Measurements from ENCODE around the gene NACC2. TPM values are rescaled to one million over a fixed set of nuclear protein-coding genes. Genes with fewer than 3 reads are reported as not detected.

NACC2 gene
- total and polyA plus RNA-seq, 2 experiments from 2014 or later, result 11.0 to 13.0 TPM

DNA sequence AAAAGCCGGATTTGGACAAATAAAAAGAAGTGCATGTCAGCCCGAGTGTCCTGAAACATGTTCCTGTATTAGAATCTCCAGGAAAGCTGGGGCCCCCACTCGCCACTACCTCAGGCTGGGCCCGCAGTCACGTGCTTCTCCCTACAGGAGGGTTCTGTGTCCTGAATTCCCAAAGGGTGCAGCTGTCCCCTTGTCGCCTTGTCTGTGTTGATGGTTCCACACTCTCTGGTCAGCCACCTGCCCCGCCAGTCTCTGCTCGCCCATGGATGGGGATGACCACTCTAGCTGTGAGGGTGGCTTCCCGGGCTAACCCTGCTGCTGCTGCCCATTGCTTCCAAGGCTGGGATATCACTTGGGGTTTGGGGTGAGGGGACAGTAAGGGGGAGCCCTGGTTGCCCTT is 26.7 kb upstream of the NACC2 start:
- Histone ChIP-seq H3K4me1 (ENCODE audit: insufficient read depth) (peaks cover 18% of the 10 kb centered on the region), H2AFZ (no peak overlapping the region), H3K4me2 (no peak overlapping the region), H3K9me2 (replicated peaks; ENCODE audit: insufficient read depth) (no peaks in the 10 kb centered on the region), H3K36me3 (replicated peaks; ENCODE audit: insufficient read depth, low read depth) (no peaks in the 10 kb centered on the region), H3K9me3 (ENCODE audit: low read depth) (no peaks in the 10 kb centered on the region), H3K4me3 (no peak overlapping the region), H3K27ac (no peak overlapping the region), H3K79me2 (peaks cover 14% of the 10 kb centered on the region), H3K27me3 (no peaks in the 10 kb centered on the region), H4K20me1 (ENCODE audit: insufficient read depth, poor library complexity, severe bottlenecking) (no peaks in the 10 kb centered on the region)
- TF ChIP-seq CTCF (IDR thresholded peaks at IDR 0.05; ENCODE audit: poor library complexity) (no peak), EZH2phosphoT487 (IDR thresholded peaks at IDR 0.05; ENCODE audit: low read depth, severe bottlenecking, unreplicated experiment) (no peak), EZH2 (IDR thresholded peaks at IDR 0.05; ENCODE audit: borderline replicate concordance) (no peak)
- 95% methylated on average over 9 of the region's 9 CpGs for WGBS (ENCODE audit: low lambda C conversion rate, missing lambda C conversion rate)
- DNase-seq (ENCODE audit: low spot score), result no peak

DNA sequence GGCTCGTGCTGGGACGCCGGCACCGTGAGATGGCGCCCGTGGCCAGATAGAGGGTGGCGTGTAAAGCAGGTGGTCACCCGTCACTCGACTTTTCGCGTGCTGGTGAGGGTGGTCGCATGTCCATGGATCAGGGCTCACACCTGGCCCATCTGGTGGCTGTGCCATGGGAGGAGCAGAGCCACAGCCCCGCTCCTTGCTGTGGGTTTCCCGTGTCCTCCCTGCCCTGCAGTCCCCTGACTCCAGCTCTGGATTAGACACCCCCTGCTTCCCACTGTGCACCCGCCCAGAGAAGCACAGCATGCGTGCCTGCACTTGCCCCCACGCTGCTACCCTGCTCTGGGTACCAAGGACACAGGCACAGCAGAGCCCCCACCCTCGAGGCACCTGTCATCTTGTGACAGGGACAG is 25.4 kb upstream of the NACC2 start:
- H3K9me2 ChIP-seq (replicated peaks; ENCODE audit: insufficient read depth), result no peaks in the 10 kb centered on the region
- H3K36me3 ChIP-seq (replicated peaks; ENCODE audit: insufficient read depth, low read depth), result no peaks in the 10 kb centered on the region
- H4K20me1 ChIP-seq (ENCODE audit: insufficient read depth, poor library complexity, severe bottlenecking), result no peaks in the 10 kb centered on the region
- no peak overlapping the region for H3K4me3 ChIP-seq
- peaks cover 25% of the 10 kb centered on the region for H3K79me2 ChIP-seq
- 94% methylated on average over 18 of the region's 18 CpGs for WGBS (ENCODE audit: low lambda C conversion rate, missing lambda C conversion rate)
- H3K9me3 ChIP-seq (ENCODE audit: low read depth), result no peaks in the 10 kb centered on the region
- DNase-seq (ENCODE audit: low spot score), result no peak
- H2AFZ ChIP-seq, result no peak overlapping the region
- peaks cover 18% of the 10 kb centered on the region for H3K4me1 ChIP-seq (ENCODE audit: insufficient read depth)
- no peak for TF ChIP-seq EZH2 (IDR thresholded peaks at IDR 0.05; ENCODE audit: borderline replicate concordance)
- H3K27me3 ChIP-seq, result no peaks in the 10 kb centered on the region
- peak overlapping the region; percentile 99 for H3K4me2 ChIP-seq
- peak overlapping the region; percentile 98 for H3K27ac ChIP-seq

GRCh38 chr9:136119883-136120393 is 24.8 kb upstream of the NACC2 start:
- peak overlapping the region; percentile 98 for H3K27ac ChIP-seq
- no peak overlapping the region for H2AFZ ChIP-seq
- peak overlapping the region; percentile 69 for H3K4me3 ChIP-seq

More at GRCh38 chr9:136119883-136120393, 24.8 kb upstream of the NACC2 start:
- WGBS (ENCODE audit: low lambda C conversion rate, missing lambda C conversion rate), result 48% methylated on average over 11 of the region's 11 CpGs
- Histone ChIP-seq H3K27me3 (no peaks in the 10 kb centered on the region), H4K20me1 (ENCODE audit: insufficient read depth, poor library complexity, severe bottlenecking) (no peaks in the 10 kb centered on the region), H3K36me3 (replicated peaks; ENCODE audit: insufficient read depth, low read depth) (no peaks in the 10 kb centered on the region), H3K9me3 (ENCODE audit: low read depth) (no peaks in the 10 kb centered on the region), H3K9me2 (replicated peaks; ENCODE audit: insufficient read depth) (no peaks in the 10 kb centered on the region), H3K4me1 (ENCODE audit: insufficient read depth) (peaks cover 18% of the 10 kb centered on the region), H3K79me2 (peaks cover 30% of the 10 kb centered on the region), H3K4me2 (peak overlapping the region; percentile 99)
- no peak for TF ChIP-seq EZH2phosphoT487 (IDR thresholded peaks at IDR 0.05; ENCODE audit: low read depth, severe bottlenecking, unreplicated experiment)
- no peak for TF ChIP-seq EZH2 (IDR thresholded peaks at IDR 0.05; ENCODE audit: borderline replicate concordance)
- TF ChIP-seq CTCF (IDR thresholded peaks at IDR 0.05; ENCODE audit: poor library complexity), result no peak
- DNase-seq (ENCODE audit: low spot score), result no peak

All from hepatocyte (in vitro differentiated cells).